Neural progenitor cell (in vitro differentiated cells): ENCODE data around the gene KRT26. TPM values are rescaled to one million over a fixed set of nuclear protein-coding genes. Genes with fewer than 3 reads are reported as not detected.

Source experiments
- DNase-seq: peaks from one replicate; pipeline ENCODE4 v3.0.0-alpha.2; 2016; ENCODE audit warnings: low spot score
- H2AFZ ChIP-seq: fragments of 200-600 bp; sonication (generic); replicated peaks from 2 replicates; pipeline ENCODE4 v1.6.1; 2016; ENCODE audit warnings: antibody characterized with exemption
- H3F3A ChIP-seq: fragments of 200-600 bp; sonication (generic); 2 replicates; pipeline ENCODE4 v1.6.1; 2016; ENCODE audit warnings: antibody characterized with exemption, low read depth
- H3K27ac ChIP-seq: fragments of 200-600 bp; sonication (generic); 2 replicates; pipeline ENCODE4 v1.5.1; 2016; ENCODE audit warnings: mild to moderate bottlenecking
- H3K27me3 ChIP-seq: fragments of 200-600 bp; sonication (generic); 2 replicates; pipeline ENCODE4 v1.6.1; 2016; ENCODE audit warnings: mild to moderate bottlenecking, moderate library complexity
- H3K36me3 ChIP-seq: fragments of 200-600 bp; sonication (generic); 2 replicates; pipeline ENCODE4 v1.5.1; 2016
- H3K4me1 ChIP-seq: fragments of 200-600 bp; sonication (generic); 2 replicates; pipeline ENCODE4 v1.6.1; 2016; ENCODE audit warnings: mixed run types
- H3K4me2 ChIP-seq: fragments of 200-600 bp; sonication (generic); 2 replicates; pipeline ENCODE4 v1.6.1; 2016
- H3K4me3 ChIP-seq: fragments of 200-600 bp; sonication (generic); 2 replicates; pipeline ENCODE4 v1.5.1; 2016
- H3K79me2 ChIP-seq: fragments of 200-600 bp; sonication (generic); 2 replicates; pipeline ENCODE4 v1.6.1; 2016; ENCODE audit warnings: low read depth
- H3K9ac ChIP-seq: fragments of 200-600 bp; sonication (generic); 2 replicates; pipeline ENCODE4 v1.6.1; 2016
- H3K9me3 ChIP-seq: fragments of 200-600 bp; sonication (generic); 2 replicates; pipeline ENCODE4 v1.5.1; 2016; ENCODE audit warnings: low read depth
- H4K20me1 ChIP-seq: fragments of 200-600 bp; sonication (generic); 2 replicates; pipeline ENCODE4 v1.6.1; 2016; ENCODE audit warnings: low read depth
- H3K27ac Mint-ChIP-seq: 3 replicates; pipeline ENCODE4 v1.8.0; 2021; ENCODE audit warnings: mixed read lengths
- H3K27me3 Mint-ChIP-seq: 2 replicates; pipeline ENCODE4 v1.8.0; 2022; ENCODE audit warnings: low read depth, mild to moderate bottlenecking, inconsistent platforms, moderate library complexity, mixed read lengths; ENCODE audit not compliant: insufficient read depth
- H3K36me3 Mint-ChIP-seq: 3 replicates; pipeline ENCODE4 v1.8.0; 2021; ENCODE audit warnings: mixed read lengths
- H3K4me1 Mint-ChIP-seq: 3 replicates; pipeline ENCODE4 v1.8.0; 2021; ENCODE audit warnings: mixed read lengths
- H3K4me3 Mint-ChIP-seq: 3 replicates; pipeline ENCODE4 v1.8.0; 2021; ENCODE audit warnings: mild to moderate bottlenecking, moderate library complexity, mixed read lengths
- H3K9me3 Mint-ChIP-seq: 3 replicates; pipeline ENCODE4 v1.8.0; 2020; ENCODE audit warnings: mixed read lengths
- CTCF ChIP-seq: fragments of 200-600 bp; sonication (generic); IDR thresholded peaks from 2 replicates; pipeline ENCODE4 v1.5.1; 2017; ENCODE audit warnings: antibody characterized with exemption, mild to moderate bottlenecking
- EZH2 ChIP-seq: fragments of 200-600 bp; sonication (generic); IDR thresholded peaks from 2 replicates; pipeline ENCODE4 v1.6.1; 2017; ENCODE audit warnings: antibody characterized with exemption, mild to moderate bottlenecking, moderate library complexity
- EZH2phosphoT487 ChIP-seq: fragments of 200-600 bp; sonication (generic); IDR thresholded peaks from 2 replicates; pipeline ENCODE4 v1.6.1; 2017; ENCODE audit warnings: antibody characterized with exemption
- total RNA-seq: library from RNA; depleted of rRNA; stranded (reverse); fragments of >200 nt; gene quantifications from 2 replicates; pipeline ENCODE4 v1.2.3, GENCODE V29; 2015; ENCODE audit warnings: low replicate concordance

Gene KRT26
- total RNA-seq, 1 donor from 2014 or later: not detected

GRCh38 chr17:40796846-40797245, 24.8 kb upstream of the KRT26 start:
- Mint-ChIP-seq H3K36me3 (no peaks in the 10 kb centered on the region), H3K4me3 (no peak overlapping the region), H3K27me3 (peaks cover 7% of the 10 kb centered on the region), H3K27ac (no peak overlapping the region), H3K9me3 (no peaks in the 10 kb centered on the region), H3K4me1 (peaks cover 3% of the 10 kb centered on the region)
- H3K27ac ChIP-seq: no peak overlapping the region
- H2AFZ ChIP-seq: no peak overlapping the region
- DNase-seq: no peak
- no peak overlapping the region for H3K4me2 ChIP-seq
- no peaks in the 10 kb centered on the region for H3K9me3 ChIP-seq
- no peaks in the 10 kb centered on the region for H3K4me1 ChIP-seq
- no peaks in the 10 kb centered on the region for H3K36me3 ChIP-seq
- no peaks in the 10 kb centered on the region for H4K20me1 ChIP-seq
- no peaks in the 10 kb centered on the region for H3K79me2 ChIP-seq
- H3K9ac ChIP-seq: no peak overlapping the region
- H3K4me3 ChIP-seq: no peak overlapping the region
- H3F3A ChIP-seq: no peaks in the 10 kb centered on the region
- H3K27me3 ChIP-seq: peaks cover 45% of the 10 kb centered on the region
- no peak for TF ChIP-seq EZH2

GRCh38 chr17:40795019-40795667, 23.1 kb upstream of the KRT26 start:
- no peak for DNase-seq
- Mint-ChIP-seq H3K27ac (no peak overlapping the region), H3K27me3 (peaks cover 7% of the 10 kb centered on the region), H3K4me3 (no peak overlapping the region), H3K9me3 (no peaks in the 10 kb centered on the region), H3K36me3 (no peaks in the 10 kb centered on the region), H3K4me1 (peaks cover 3% of the 10 kb centered on the region)
- Histone ChIP-seq H2AFZ (no peak overlapping the region), H3K36me3 (no peaks in the 10 kb centered on the region), H3K79me2 (no peaks in the 10 kb centered on the region), H3K4me3 (no peak overlapping the region), H3K4me2 (no peak overlapping the region), H3K9me3 (no peaks in the 10 kb centered on the region), H3K9ac (no peak overlapping the region), H3K27ac (no peak overlapping the region), H3F3A (no peaks in the 10 kb centered on the region), H3K4me1 (no peaks in the 10 kb centered on the region), H3K27me3 (peaks cover 28% of the 10 kb centered on the region), H4K20me1 (no peaks in the 10 kb centered on the region)
- no peak for TF ChIP-seq EZH2
- TF ChIP-seq EZH2phosphoT487: no peak
- no peak for TF ChIP-seq CTCF

GRCh38 chr17:40794466-40794865, 22.5 kb upstream of the KRT26 start:
- Histone ChIP-seq H3K27ac (no peak overlapping the region), H4K20me1 (no peaks in the 10 kb centered on the region), H3K9me3 (no peaks in the 10 kb centered on the region), H3K4me1 (no peaks in the 10 kb centered on the region), H3K4me3 (no peak overlapping the region), H3K79me2 (no peaks in the 10 kb centered on the region), H2AFZ (no peak overlapping the region), H3K36me3 (no peaks in the 10 kb centered on the region), H3F3A (no peaks in the 10 kb centered on the region), H3K9ac (no peak overlapping the region), H3K4me2 (no peak overlapping the region), H3K27me3 (peaks cover 21% of the 10 kb centered on the region)
- H3K36me3 Mint-ChIP-seq: no peaks in the 10 kb centered on the region
- H3K27ac Mint-ChIP-seq: no peak overlapping the region
- H3K4me1 Mint-ChIP-seq: peaks cover 3% of the 10 kb centered on the region
- no peaks in the 10 kb centered on the region for H3K9me3 Mint-ChIP-seq
- no peak for TF ChIP-seq EZH2
- TF ChIP-seq CTCF: no peak
- TF ChIP-seq EZH2phosphoT487: no peak
- no peak for DNase-seq
- H3K27me3 Mint-ChIP-seq: peaks cover 5% of the 10 kb centered on the region
- H3K4me3 Mint-ChIP-seq: no peak overlapping the region

GRCh38 chr17:40793832-40794231, 21.8 kb upstream of the KRT26 start:
- Histone ChIP-seq H3K4me2 (no peak overlapping the region), H3K79me2 (no peaks in the 10 kb centered on the region), H3K4me3 (no peak overlapping the region), H3F3A (no peaks in the 10 kb centered on the region), H3K27me3 (peaks cover 16% of the 10 kb centered on the region), H3K9me3 (no peaks in the 10 kb centered on the region), H2AFZ (no peak overlapping the region), H3K9ac (no peak overlapping the region), H3K36me3 (no peaks in the 10 kb centered on the region), H3K27ac (no peak overlapping the region), H4K20me1 (no peaks in the 10 kb centered on the region), H3K4me1 (no peaks in the 10 kb centered on the region)
- Mint-ChIP-seq H3K36me3 (no peaks in the 10 kb centered on the region), H3K9me3 (no peaks in the 10 kb centered on the region), H3K4me3 (no peak overlapping the region), H3K27ac (no peak overlapping the region), H3K4me1 (peaks cover 3% of the 10 kb centered on the region), H3K27me3 (peaks cover 2% of the 10 kb centered on the region)
- DNase-seq: no peak
- TF ChIP-seq EZH2 (no peak), CTCF (no peak), EZH2phosphoT487 (no peak)
